ENCODE results near the gene UST. TPM values are rescaled to one million over a fixed set of nuclear protein-coding genes. Genes with fewer than 3 reads are reported as not detected.

UST gene
- total RNA-seq, 2 donors from 2014 or later = 15.3 to 16.3 TPM

DNA sequence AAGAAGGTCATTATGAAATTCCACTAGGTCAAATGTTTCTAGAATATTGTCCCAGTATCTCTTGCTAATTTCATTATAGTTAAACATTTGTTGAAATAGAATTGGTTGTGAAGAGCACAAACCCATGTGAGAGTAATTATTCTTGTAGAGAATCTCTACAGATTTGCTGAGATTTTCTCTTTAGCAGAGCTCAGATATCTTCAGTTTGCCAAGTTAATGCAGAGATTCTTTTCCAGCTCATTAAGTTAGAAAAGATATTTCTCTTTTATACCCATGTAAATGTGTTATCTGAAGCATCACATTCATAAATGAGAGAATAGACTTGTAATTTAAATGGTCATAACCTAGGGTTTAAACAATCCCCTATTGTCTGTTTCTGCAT lies 338.7 kb downstream of the UST start:
- Mint-ChIP-seq H3K27me3 (ENCODE audit: insufficient read depth) (no peaks in the 10 kb centered on the region), H3K27ac (no peak overlapping the region), H3K36me3 (ENCODE audit: low read depth) (no peaks in the 10 kb centered on the region), H3K4me3 (no peak overlapping the region), H3K4me1 (no peaks in the 10 kb centered on the region), H3K9me3 (no peaks in the 10 kb centered on the region)
- TF ChIP-seq, protein P1, sequence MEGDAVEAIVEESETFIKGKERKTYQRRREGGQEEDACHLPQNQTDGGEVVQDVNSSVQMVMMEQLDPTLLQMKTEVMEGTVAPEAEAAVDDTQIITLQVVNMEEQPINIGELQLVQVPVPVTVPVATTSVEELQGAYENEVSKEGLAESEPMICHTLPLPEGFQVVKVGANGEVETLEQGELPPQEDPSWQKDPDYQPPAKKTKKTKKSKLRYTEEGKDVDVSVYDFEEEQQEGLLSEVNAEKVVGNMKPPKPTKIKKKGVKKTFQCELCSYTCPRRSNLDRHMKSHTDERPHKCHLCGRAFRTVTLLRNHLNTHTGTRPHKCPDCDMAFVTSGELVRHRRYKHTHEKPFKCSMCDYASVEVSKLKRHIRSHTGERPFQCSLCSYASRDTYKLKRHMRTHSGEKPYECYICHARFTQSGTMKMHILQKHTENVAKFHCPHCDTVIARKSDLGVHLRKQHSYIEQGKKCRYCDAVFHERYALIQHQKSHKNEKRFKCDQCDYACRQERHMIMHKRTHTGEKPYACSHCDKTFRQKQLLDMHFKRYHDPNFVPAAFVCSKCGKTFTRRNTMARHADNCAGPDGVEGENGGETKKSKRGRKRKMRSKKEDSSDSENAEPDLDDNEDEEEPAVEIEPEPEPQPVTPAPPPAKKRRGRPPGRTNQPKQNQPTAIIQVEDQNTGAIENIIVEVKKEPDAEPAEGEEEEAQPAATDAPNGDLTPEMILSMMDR (conservative IDR thresholded peaks at IDR 0.05) = no peak
- Histone ChIP-seq H3K36me3 (ENCODE audit: control insufficient read depth, insufficient read depth, low read length) (no peaks in the 10 kb centered on the region), H3K9me3 (ENCODE audit: control insufficient read depth, low read length) (no peaks in the 10 kb centered on the region), H3K9ac (ENCODE audit: extremely low read depth, low read length, poor library complexity, severe bottlenecking) (no peak overlapping the region), H3K4me1 (ENCODE audit: control insufficient read depth, insufficient read depth, low read length) (no peaks in the 10 kb centered on the region), H3K27ac (ENCODE audit: low read depth, low read length) (no peak overlapping the region), H3K4me3 (ENCODE audit: low read length) (no peak overlapping the region), H3K27me3 (ENCODE audit: control insufficient read depth, insufficient read depth, low read length, poor library complexity, severe bottlenecking) (no peaks in the 10 kb centered on the region)
- no peak for DNase-seq

DNA sequence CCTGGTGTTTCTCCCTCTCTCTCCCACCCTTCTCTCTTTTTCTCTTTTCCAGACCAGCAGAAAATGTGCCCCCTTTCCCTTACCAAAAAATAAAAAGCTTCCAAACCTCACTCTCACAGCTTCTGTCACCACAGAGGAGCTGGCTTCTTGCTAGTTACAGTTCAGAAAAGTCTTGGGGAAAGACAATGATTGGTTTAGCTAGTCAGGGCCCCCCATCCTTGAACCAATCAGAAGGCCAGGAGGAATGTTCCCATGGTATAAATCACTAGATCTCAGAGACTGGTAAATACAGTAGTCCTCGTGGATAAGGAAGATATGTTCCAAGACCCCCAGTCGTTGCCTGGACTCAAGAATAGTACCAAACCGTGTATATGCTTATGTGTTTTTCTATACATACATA lies 339.5 kb downstream of the UST start:
- no peaks in the 10 kb centered on the region for H3K27me3 ChIP-seq (ENCODE audit: control insufficient read depth, insufficient read depth, low read length, poor library complexity, severe bottlenecking)
- no peaks in the 10 kb centered on the region for H3K27me3 Mint-ChIP-seq (ENCODE audit: insufficient read depth)
- no peak for DNase-seq
- no peaks in the 10 kb centered on the region for H3K9me3 ChIP-seq (ENCODE audit: control insufficient read depth, low read length)
- no peaks in the 10 kb centered on the region for H3K36me3 Mint-ChIP-seq (ENCODE audit: low read depth)
- H3K27ac Mint-ChIP-seq = no peak overlapping the region
- H3K4me1 Mint-ChIP-seq = no peaks in the 10 kb centered on the region
- H3K36me3 ChIP-seq (ENCODE audit: control insufficient read depth, insufficient read depth, low read length) = no peaks in the 10 kb centered on the region
- H3K4me1 ChIP-seq (ENCODE audit: control insufficient read depth, insufficient read depth, low read length) = no peaks in the 10 kb centered on the region
- no peak overlapping the region for H3K27ac ChIP-seq (ENCODE audit: low read depth, low read length)
- no peak overlapping the region for H3K4me3 Mint-ChIP-seq
- TF ChIP-seq, protein P1 (conservative IDR thresholded peaks at IDR 0.05) = no peak
- H3K9ac ChIP-seq (ENCODE audit: extremely low read depth, low read length, poor library complexity, severe bottlenecking) = no peak overlapping the region
- WGBS, 2 experiments (ENCODE audit: insufficient coverage in 1 of 2, insufficient read length in 1 of 2) = 60 to 94% methylated on average over 1 to 2 of the region's 3 CpGs
- H3K9me3 Mint-ChIP-seq = no peaks in the 10 kb centered on the region
- H3K4me3 ChIP-seq (ENCODE audit: low read length) = no peak overlapping the region

DNA sequence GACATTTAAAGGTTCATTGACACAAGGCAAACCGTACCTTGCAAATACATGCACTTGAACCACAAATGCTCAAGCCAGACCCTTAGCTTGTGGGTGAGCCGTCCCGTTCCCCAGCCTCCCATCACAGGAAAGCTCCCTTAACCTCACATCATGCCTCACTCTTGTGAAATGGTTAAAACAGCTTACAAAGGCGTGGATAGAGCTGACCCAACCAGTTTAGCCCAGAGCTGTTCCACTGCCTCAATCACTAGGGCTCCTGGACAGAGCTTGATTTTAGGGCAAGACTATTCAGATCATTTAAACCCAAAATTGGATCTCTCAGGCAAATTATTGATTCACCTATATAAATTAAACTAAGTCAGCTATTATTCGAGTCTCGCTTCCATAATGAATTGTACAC lies 341.1 kb downstream of the UST start:
- Mint-ChIP-seq H3K4me3 (no peak overlapping the region), H3K4me1 (no peaks in the 10 kb centered on the region), H3K27me3 (ENCODE audit: insufficient read depth) (no peaks in the 10 kb centered on the region), H3K36me3 (ENCODE audit: low read depth) (no peaks in the 10 kb centered on the region), H3K27ac (no peak overlapping the region), H3K9me3 (no peaks in the 10 kb centered on the region)
- TF ChIP-seq, protein P1 (conservative IDR thresholded peaks at IDR 0.05) = no peak
- Histone ChIP-seq H3K4me3 (ENCODE audit: low read length) (no peak overlapping the region), H3K27ac (ENCODE audit: low read depth, low read length) (no peak overlapping the region), H3K9ac (ENCODE audit: extremely low read depth, low read length, poor library complexity, severe bottlenecking) (no peak overlapping the region), H3K27me3 (ENCODE audit: control insufficient read depth, insufficient read depth, low read length, poor library complexity, severe bottlenecking) (no peaks in the 10 kb centered on the region), H3K9me3 (ENCODE audit: control insufficient read depth, low read length) (no peaks in the 10 kb centered on the region), H3K36me3 (ENCODE audit: control insufficient read depth, insufficient read depth, low read length) (no peaks in the 10 kb centered on the region), H3K4me1 (ENCODE audit: control insufficient read depth, insufficient read depth, low read length) (no peaks in the 10 kb centered on the region)
- DNase-seq = no peak
- 90 to 91% methylated on average over 6 of the region's 6 CpGs for WGBS, 2 experiments (ENCODE audit: insufficient coverage in 1 of 2, insufficient read length in 1 of 2)
